LNCaP clone FGC (cell line): Measurements from ENCODE around the gene PIP4K2C.
"Not testable (repeated sequence)": the region's sequence is repeated elsewhere in the genome, so short reads cannot be mapped to it uniquely, and the experiment has no call there.

Experiments used
- DNase-seq: peaks from one replicate; pipeline ENCODE4 v3.0.0-alpha.2; 2011; ENCODE audit warnings: low read depth
- H3K4me3 ChIP-seq: 2 replicates; pipeline ENCODE4 v1.5.1; 2011; ENCODE audit warnings: mild to moderate bottlenecking, low read depth, low read length, control low read depth
- CTCF ChIP-seq: IDR thresholded peaks from 2 replicates; pipeline ENCODE4 v1.5.1; 2012; ENCODE audit warnings: mild to moderate bottlenecking; ENCODE audit not compliant: control insufficient read depth, insufficient read depth; ENCODE audit errors: extremely low read depth

The PIP4K2C gene

GRCh38 chr12:57586832-57587429 lies 4.1 kb upstream of the PIP4K2C start:
- no peak for DNase-seq
- H3K4me3 ChIP-seq, result no peak overlapping the region
- no peak for TF ChIP-seq CTCF

GRCh38 chr12:57588951-57589610 lies 1.9 kb upstream of the PIP4K2C start:
- DNase-seq, H3K4me3 ChIP-seq: not testable (repeated sequence)

- no peak for DNase-seq
- no peak for TF ChIP-seq CTCF
- peak overlapping the region; percentile 97 for H3K4me3 ChIP-seq
Observed at GRCh38 chr12:57590479-57590863, 521 bp upstream of the PIP4K2C start.

DNA sequence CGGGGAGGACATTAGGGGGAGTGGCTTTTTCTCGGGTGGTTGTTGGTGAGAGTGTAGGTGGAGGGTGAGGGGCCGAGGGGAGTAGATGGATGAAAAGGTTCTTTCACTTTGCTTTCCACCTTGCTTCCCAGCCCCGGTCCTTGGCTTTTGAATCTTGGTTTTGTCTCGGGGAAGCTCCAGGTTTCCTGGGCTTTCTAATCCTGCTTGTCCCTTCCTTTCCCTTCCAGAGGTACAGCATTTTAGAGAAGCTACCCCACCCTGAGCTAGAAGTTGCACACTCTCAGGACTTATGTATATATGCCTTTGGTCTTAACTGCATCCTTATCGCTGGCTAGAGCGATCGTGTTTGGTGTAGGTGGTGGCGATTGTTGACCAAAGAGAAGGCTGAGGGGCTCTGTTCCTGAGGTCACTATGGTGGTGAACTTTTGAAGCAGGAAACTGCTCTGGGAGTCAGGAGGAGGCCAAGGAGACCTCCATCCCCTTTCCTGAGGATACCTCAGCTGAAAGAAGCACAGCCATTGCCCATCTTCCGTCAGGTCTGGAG lies 862 bp downstream of the PIP4K2C start:
- no peak for TF ChIP-seq CTCF
- H3K4me3 ChIP-seq, result peak overlapping the region; percentile 97
- DNase-seq, result no peak

GRCh38 chr12:57592551-57593165 lies 1.7 kb downstream of the PIP4K2C start:
- TF ChIP-seq CTCF, result no peak
- no peak overlapping the region for H3K4me3 ChIP-seq
- no peak for DNase-seq

DNA sequence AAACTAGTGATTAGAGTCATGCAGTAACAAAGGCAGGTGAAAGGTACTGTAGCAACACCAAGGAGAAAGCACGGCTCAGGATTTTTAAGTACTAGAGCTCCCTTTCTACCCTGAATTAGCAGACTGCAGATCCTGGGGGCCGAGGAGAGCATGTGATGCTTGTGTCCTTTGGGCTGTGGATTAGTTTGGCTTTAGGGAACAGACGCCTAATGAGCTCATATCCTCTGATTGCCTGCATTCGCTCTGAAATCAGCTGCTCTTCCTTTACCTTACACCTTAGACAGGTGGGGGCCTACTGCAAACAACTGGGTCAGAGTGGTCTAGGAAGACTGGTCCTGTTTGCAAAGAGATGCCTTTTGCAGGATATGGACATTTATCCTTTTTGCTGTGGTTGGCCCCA lies 2.2 kb downstream of the PIP4K2C start:
- TF ChIP-seq CTCF, result no peak
- no peak for DNase-seq
- no peak overlapping the region for H3K4me3 ChIP-seq

DNA sequence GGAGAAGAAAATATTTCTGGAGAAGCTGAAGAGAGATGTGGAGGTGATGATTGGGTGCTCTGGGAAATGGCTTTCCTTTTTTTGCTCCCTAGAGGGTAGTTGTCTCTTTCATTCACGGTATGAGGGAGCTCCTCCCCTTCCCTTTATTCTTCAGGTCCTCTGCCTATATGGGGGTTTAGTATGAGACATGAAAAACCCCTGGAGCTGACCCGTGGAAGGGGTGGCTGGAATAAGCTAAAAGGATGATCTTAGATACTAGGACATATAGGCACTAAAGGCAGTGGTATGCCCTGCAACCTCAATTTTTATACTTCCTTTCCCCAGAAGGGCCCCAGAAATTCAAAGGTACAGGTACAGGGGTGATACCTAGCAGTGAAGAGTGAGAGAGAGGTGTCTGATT lies 9.4 kb downstream of the PIP4K2C start:
- H3K4me3 ChIP-seq, result no peak overlapping the region
- DNase-seq, result no peak
- no peak for TF ChIP-seq CTCF
